ENCODE results near the gene APCDD1.

DNA sequence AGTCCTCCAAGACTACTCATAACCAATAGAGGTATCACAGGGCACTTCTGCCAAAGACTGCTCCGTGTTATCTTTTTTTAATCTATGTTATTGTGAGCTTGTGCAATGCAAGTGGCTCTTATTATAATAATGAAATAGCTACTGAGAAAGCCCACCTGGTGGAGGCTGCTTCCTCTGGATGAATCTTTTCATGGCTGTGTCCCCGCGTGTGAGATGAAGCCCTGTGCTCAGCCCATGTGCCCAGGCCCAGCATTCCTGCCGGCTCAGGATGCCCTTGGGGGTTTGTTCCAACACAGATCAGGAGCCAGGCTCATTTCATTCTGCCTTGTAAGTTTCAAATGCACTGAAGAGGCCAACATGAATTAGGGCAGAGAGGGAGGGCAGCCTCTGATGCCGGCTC, 18.7 kb downstream of the APCDD1 start:
- no peak for TF ChIP-seq POLR2A (IDR thresholded peaks at IDR 0.05)
- TF ChIP-seq, protein P1, sequence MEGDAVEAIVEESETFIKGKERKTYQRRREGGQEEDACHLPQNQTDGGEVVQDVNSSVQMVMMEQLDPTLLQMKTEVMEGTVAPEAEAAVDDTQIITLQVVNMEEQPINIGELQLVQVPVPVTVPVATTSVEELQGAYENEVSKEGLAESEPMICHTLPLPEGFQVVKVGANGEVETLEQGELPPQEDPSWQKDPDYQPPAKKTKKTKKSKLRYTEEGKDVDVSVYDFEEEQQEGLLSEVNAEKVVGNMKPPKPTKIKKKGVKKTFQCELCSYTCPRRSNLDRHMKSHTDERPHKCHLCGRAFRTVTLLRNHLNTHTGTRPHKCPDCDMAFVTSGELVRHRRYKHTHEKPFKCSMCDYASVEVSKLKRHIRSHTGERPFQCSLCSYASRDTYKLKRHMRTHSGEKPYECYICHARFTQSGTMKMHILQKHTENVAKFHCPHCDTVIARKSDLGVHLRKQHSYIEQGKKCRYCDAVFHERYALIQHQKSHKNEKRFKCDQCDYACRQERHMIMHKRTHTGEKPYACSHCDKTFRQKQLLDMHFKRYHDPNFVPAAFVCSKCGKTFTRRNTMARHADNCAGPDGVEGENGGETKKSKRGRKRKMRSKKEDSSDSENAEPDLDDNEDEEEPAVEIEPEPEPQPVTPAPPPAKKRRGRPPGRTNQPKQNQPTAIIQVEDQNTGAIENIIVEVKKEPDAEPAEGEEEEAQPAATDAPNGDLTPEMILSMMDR (IDR thresholded peaks at IDR 0.05) = no peak

All from thyroid gland (tissue), 4 donors.